Gastrocnemius medialis (tissue), 4 donors: ENCODE results near the gene CEBPB.

Experiments used
- CTCF ChIP-seq, 5 experiments: fragments of 450-650 bp in 3 of 5; fragments of 200-600 bp in 2 of 5; sonication (generic) in 2 of 5; IDR thresholded peaks in 4 of 5; conservative IDR thresholded peaks in 1 of 5; 1 replicate in 4 of 5; 2 replicates in 1 of 5; pipeline ENCODE4 v1.5.1; 2016 to 2019; ENCODE audit warnings: antibody characterized with exemption in 5 of 5, mild to moderate bottlenecking in 3 of 5, moderate library complexity in 3 of 5
- POLR2A ChIP-seq, 2 donors: fragments of 450-650 bp; IDR thresholded peaks; one replicate each; pipeline ENCODE4 v1.6.1; 2017; ENCODE audit warnings: antibody characterized with exemption in 2 of 2, mild to moderate bottlenecking in 2 of 2, moderate library complexity in 2 of 2

DNA sequence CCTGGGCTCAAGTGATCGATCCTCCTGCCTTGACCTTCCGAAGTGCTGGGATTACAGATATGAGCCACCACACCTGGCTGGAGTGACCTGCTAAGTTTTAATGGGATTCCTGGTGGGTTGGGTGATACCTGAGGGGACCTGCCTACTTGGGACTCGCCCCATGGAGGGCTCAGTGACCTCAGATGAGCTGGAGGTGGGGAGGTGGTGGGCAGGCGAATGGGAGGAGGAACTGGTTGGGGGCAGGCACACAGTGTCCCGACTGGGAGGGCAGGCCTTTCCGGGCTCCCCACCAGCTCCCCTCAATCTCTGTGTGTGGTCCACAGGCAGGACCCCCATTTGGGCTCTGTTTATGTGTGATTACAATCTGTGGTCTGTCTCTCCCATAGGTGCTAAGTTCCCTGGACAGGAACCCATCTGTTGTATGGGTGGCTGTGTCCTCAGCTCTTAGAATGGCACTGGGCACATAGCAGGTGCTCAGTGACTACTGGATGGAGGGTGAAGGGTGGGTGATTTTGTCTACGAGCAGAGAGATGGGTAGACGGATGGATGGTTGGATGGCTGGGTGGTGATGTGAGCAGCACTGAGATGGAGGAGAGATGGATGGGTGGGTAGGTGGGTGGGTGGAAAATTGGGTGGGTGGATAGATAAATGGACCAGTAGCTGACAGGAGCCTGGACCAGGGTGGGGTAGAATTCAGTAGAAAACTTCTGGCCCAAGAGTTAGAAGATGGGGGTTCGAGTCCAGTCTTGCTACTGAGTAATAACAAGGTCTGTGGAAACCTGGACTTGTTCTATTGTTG lies 23.8 kb downstream of the CEBPB start:
- no peak for TF ChIP-seq CTCF (IDR thresholded peaks at IDR 0.05 in 4 of 5, conservative IDR thresholded peaks at IDR 0.05 in 1 of 5)
- TF ChIP-seq POLR2A (IDR thresholded peaks at IDR 0.05), result no peak
